NCI-H128 (cell line): ENCODE data around the gene XRCC2.
"Not testable (repeated sequence)": the region's sequence is repeated elsewhere in the genome, so short reads cannot be mapped to it uniquely, and the experiment has no call there.

Source experiments
- DNase-seq: peaks from one replicate; lab custom pipeline; 2025; ENCODE audit not compliant: unreplicated experiment; lab: John Stamatoyannopoulos, UW

XRCC2 gene

DNA sequence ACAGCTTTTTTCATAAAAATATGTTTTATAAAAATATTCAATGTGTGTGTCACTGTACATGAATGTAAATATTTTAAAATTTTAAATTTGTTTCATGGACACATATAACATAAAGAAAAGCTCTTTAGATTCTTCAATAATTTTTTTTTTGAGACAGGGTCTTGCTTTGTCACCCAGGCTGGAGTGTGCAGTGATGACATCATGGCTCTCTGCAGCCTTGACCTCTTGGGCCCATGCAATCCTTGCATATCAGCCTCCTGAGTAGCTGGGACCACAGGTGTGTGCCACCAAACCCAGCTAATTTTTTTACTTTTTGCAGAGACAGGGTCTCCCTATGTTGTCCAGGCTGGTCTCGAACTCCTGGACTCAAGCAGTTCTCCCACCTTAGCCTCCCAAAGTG is 9.9 kb downstream of the XRCC2 start:
- DNase-seq = no peak

DNA sequence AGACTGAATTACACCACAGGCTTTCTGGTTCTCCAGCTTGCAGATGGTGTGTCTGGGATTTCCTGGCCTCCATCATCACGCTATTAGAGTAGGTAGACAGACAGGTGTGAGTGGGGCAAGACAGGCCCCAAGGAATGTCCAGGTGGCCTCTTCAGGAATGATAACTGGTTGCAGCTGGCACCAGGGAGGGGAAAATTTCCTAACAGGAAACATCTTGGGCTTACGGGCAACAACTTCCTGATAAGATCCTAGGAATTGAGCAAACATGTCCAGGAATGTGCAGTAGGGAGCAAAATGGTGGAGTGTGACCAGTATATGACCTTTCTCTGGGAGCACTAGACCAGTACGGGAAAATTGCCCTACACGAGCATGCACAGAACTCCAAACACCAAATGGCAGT is 11.3 kb downstream of the XRCC2 start:
- no peak for DNase-seq

DNA sequence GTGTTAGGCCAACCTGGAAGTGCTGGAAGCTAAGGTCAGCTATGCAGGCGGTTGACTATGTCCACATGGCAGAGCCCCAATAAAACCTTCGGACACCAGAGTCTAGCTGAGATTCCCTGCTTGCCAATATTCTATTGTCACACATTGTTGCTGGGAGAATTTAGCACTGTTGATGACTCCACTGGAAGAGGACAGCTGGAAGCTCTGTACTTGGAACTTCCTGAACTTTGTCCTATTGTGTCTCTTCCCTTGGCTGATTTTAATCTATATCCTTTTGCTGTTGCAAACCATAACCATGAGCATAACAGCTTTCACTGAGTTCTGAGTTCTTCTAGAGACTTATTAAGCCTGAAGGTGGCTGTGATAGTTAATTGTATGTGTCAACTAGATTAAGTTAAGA is 12.0 kb downstream of the XRCC2 start:
- DNase-seq = no peak

DNA sequence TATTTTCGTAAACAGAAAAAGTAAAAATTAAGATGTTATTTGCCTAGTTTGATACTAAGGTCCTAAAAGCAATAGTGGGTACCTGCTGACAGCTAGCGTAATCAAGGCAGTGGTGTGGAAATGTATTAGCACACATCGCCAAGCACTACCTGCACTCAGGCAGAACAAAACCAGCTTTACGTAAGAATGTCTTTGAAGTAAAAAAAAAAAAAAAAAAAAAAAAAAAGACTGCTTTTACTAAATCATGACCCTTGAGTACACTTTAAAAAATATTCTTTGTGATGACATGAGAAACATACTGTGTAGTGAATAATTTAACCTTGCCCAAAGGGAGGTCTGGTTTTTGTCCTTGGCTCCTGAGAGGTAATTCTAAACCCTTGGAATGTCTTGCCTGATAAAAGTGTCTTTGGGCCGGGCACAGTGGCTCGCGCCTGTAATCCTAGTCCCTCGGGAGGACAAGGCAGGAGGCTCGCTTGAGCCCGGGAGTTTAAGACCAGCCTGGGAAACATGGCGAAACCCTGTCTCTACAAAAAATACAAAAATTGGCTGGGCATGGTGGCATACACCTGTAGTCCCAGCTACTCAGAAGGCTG is 12.7 kb downstream of the XRCC2 start:
- DNase-seq = no peak

DNA sequence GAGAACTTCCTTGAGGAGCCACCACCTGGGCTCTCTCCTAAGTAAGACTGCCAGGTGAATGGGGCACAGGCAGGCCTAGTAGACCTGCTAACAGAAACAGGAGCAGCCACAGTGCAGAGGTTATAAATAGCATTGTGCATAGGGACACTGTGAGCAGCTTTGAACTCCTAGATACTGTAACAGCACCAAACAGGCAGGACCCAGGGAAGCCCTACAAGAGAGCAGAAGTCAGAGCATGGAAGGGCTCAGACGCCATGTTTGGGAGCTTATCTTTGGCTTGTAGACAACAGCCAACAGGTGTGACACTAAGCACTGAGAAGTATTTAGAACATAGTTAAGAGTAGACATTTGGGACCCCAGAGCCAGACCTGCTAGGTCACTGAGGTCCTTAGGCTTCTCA is 14.5 kb downstream of the XRCC2 start:
- no peak for DNase-seq

DNA sequence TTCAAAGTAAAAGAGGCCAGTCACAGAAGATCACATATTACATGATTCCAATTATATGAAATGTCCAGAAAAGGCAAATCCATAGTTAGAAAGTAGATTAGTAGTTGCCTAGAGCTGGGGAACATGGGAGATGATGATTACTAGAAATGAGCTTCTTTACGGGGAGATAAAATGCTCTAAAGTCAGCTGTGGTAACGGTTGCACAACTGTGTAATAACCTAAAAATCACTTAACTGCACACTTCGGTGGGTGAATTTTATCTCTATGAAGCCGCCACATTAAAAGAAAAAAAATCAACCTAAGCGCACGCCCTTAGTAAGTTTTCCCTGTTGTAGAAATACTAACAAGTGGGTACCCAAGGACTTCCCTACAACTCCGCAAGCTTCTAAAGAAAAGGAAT is 15.9 kb downstream of the XRCC2 start:
- no peak for DNase-seq

DNA sequence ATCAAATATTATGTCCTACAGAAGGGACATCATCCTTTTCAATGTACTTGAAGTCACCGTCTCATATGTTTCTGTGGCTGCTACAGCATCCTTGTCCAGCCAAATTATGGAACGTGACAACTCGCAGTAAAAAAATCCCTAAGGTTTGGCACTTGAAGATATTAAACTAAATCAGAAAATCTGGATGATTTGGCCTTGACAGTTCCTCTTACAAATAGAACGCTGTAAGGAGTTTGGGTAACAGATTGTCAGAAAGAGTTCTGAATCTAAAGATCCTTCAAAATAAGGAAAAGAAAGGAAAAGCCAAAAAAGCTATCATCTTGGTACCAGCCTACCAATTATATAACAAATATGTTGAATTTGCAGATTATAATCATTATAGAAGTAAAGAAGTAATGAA is 21.0 kb downstream of the XRCC2 start:
- DNase-seq = no peak

DNA sequence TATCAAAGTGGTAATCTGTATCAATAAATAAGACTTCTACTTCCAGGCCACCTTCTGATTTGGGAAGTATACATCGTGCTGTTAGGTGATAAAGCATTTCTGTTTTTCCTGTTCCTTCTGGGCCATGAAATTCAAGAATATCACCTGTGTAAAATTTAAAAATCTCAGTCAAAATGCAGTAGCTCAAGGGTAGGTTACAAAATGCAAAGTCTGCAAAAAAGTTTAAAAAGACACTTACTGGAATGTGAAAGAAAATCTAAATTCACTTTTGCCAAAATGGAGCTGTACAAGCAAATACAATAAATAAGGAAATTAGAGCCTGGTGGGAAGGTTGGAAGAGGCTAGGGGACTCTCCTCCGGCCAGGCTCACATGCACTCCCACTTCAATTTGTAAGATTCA is 26.7 kb downstream of the XRCC2 start:
- DNase-seq = no peak

DNA sequence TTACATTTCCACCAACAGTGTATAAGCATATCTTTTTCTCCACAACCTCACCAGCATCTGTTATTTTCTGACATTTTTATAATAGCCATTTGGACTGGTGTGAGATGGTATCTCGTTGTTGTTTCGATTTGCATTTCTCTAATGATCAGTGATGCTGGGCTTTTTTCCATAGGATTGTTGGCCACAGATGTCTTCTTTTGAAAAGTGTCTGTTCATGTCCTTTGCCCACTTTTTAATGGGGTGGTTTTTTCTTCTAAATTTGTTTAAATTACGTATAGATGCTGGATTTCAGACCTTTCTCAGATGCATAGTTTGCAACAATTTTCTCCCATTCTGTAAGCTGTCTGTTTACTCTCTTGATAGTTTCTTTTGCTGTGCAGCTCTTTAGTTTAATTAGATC is 28.9 kb downstream of the XRCC2 start:
- no peak for DNase-seq

DNA sequence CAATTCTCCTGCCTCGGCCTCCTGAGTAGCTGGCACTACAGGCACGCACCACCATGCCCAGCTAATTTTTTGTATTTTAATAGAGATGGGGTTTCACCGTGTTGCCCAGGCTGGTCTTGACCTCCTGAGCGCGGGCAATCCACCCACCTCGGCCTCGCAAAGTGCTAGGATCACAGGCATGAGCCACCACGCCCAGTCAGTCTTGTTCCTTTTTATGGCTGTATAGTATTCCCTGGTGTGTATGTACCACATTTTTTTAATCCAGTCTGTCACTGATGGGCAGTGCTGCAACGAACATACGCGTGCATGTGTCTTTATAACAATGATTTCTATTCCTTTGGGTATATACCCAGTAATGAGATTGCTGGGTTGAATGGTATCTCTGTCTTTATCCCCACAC is 29.4 kb downstream of the XRCC2 start:
- DNase-seq = not testable (repeated sequence)

DNA sequence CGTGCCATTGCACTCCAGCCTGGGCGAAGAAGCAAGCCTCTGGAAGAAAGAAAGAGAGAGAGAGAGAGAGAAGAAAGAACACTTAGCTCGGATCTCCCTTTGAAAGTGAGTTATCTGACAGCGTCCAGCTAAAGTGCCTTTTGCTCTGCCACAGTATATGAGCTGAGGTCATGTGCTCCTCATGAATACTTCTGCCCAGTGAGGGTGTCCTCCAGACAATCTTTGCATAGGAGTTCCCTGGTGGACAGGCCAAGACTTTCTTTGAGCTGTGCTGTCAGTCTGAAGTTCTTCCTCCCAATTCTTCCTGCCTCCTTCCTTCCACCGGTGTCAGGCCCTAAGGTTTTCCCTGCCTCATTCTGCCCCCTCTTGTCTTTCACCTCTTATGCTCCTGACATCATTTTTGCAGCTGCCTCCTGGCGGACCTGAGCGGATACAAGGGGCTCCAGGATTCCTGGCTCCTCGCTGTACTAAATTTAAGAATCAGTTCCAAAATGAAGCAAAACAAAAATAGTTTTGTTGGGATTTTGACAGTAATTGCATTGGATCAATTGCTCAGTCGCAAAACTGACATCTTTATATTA is 31.9 kb downstream of the XRCC2 start:
- no peak for DNase-seq

DNA sequence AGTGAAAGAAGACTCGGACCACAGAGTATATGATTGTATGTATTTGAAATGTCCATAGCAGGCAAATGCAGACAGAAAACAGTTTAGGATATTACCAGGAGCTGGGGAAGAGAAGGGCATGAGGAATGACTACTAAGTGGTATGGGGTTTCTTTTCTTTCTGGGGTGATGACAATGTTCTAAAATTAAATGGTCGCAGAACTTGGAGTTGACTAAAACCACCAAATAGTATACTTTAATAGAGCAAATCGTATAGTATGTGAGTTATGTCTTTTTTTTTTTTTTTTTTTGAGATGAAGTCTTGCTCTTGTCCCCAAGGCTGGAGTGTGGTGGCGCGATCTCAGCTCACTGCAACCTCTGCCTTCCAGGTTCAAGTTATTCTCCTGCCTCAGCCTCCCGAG is 34.6 kb downstream of the XRCC2 start:
- no peak for DNase-seq

DNA sequence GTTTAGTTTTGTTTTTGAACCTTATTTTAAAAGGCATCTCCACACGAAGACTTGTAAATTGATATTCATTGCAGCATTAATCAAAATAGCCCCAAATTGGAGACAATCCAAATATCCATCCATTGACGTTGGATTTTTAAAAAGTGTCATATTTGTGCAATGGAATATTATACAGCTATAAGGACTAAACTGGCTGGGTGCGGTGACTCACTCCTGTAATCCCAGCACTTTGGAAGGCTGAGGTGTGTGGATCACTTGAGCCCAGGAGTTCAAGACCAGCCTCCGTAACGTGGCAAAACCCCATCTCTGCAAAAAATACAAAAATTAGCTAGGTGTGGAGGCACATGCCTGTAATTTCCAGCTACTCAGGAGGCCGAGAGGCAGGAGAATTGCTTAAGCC is 35.1 kb downstream of the XRCC2 start:
- no peak for DNase-seq

DNA sequence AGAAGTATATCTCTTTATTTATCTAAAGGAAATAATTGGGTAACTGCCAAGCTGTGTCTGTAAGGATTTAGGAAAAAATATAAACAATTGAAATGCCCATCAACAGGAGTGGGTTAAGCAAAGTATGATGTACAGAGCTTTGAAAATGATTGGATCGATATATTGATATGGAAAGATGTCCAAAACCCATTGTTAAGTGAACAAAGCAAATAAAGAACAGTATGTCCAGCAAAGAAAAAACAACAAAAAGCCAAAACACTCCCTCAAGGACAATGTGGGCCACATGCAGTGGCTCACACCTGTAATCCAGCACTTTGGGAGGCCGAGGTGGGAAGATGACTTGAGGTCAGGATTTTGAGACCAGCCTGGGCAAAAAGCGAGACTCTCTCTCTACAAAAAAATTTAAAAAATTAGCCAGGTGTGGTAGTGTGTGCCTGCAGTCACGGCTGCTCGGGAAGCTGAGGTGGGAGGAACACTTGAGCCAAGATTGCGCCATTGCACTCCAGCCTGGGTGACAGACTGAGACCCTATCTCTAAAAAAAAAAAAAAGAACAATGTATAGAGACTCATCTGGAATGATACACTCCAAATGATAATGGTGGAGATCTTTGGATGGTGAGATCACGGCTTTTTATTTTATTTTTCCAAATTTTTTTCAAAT is 37.9 kb downstream of the XRCC2 start:
- DNase-seq = no peak

DNA sequence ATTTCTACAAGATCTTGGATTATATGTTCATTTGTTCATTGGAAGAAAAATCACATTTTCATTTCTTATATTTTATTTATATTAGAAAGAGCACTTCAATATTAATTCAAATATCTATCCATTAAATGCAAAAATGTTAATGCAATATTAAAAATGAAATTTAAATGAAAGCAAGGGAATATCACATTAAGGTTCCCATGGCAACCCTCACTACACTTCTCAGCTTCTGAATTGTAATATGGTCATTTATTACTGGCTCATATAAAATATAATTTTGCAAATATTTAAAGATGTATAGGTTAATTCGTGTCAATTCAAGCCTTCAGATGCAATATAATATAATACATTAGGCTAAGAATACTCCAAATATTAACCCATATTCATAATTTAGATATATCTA is 38.8 kb downstream of the XRCC2 start:
- DNase-seq = no peak

DNA sequence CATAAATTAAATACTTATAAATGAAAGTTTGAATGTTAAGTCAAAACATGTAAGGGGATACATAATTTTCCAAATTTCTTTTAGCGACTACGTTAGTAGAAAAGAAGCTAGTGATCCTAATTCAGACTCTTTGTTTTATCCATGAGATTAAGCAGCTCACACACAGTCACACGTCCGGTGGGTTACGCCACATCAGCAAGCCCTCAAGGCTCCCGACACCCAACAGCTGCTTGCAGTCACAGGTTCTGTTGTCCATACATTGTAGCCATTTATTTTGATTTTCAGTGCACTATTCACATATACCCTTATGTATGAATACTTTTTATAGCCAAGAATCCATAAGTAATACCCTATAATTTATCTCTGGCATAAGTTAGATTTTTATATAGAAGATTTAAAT is 39.5 kb downstream of the XRCC2 start:
- DNase-seq = no peak

DNA sequence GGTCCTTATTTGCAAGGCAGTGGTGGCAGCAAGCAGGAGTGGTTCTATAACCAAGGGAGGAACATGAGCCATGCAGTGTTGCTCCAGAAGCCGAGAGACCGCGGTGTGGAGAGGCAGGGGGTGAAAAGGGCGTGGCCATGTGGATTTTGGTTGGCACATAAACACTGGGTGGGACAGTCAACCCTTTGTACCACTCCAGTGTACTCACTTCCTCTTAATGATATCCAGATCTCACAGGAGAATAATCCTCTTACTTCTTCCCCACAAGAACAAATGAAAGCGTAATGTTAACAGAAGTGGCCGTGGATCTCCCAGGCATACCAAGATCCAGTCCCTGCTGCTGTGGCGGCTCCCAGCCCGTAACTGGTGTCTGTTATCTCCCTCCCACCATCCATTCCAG is 42.4 kb downstream of the XRCC2 start:
- DNase-seq = no peak

DNA sequence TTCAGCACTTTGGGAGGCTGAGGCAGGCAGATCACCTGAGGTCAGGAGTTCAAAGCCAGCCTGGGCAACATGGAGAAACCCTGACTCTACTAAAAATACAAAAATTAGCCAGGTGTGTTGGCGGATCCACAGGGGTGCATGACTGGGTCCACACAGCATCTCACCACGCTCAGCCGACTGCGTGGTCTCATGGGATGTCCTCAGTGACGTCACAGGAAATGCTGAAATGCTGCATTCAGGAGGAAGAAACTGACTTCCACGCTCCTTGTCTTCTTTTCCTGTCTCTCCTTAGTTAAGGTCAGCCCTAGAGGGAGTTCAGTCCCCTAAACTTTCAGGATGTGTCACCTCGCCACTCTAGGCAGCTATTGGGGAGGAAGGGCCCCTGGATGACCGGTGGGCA is 42.9 kb downstream of the XRCC2 start:
- DNase-seq = no peak

DNA sequence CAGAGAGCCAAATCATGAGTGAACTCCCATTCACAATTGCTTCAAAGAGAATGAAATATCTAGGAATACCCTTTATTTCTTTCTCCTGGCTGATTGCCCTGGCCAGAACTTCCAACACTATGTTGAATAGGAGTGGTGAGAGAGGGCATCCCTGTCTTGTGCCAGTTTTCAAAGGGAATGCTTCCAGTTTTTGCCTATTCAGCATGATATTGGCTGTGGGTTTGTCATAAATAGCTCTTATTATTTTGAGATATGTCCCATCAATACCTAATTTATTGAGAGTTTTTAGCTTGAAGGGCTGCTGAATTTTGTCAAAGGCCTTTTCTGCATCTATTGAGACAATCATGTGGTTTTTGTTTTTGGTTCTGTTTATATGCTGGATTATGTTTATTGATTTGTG is 47.2 kb downstream of the XRCC2 start:
- DNase-seq = not testable (repeated sequence)

DNA sequence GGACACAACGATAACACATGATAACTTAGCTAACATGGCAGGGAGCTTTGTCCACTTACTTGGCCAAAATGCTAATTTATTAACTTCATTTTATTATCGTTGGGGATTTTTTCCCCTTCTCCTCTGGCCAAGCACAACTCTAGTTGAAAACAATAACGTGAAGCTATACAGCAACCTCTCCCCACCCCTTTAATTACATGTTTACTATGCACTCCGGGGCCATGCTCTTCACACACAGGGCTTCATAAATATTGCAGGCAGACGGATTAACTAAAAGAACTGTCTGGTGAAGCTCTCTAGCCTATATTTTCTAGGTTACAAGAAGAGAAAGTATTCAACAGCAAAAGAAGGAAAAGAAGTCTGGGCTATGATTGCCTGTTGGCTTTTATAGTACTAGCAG is 51.7 kb downstream of the XRCC2 start:
- DNase-seq = no peak

DNA sequence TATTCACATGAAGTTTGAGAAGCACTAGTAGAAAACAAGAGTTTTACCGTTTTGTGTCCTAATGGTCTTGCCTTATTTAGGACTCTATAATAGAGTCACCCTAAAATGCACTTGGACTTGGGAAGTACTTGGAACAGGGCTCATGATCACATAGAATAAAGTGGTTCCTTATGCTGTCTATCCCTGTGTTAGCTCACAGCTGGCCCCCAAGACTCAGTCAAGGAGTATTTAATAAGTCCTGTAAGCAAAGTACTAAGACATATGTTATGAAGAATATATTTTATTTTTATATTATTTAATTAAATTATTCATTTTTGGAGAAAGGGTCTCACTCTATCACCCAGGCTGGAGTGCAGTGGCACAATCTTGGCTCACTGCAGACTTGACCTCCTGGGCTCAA is 54.5 kb downstream of the XRCC2 start:
- DNase-seq = no peak

DNA sequence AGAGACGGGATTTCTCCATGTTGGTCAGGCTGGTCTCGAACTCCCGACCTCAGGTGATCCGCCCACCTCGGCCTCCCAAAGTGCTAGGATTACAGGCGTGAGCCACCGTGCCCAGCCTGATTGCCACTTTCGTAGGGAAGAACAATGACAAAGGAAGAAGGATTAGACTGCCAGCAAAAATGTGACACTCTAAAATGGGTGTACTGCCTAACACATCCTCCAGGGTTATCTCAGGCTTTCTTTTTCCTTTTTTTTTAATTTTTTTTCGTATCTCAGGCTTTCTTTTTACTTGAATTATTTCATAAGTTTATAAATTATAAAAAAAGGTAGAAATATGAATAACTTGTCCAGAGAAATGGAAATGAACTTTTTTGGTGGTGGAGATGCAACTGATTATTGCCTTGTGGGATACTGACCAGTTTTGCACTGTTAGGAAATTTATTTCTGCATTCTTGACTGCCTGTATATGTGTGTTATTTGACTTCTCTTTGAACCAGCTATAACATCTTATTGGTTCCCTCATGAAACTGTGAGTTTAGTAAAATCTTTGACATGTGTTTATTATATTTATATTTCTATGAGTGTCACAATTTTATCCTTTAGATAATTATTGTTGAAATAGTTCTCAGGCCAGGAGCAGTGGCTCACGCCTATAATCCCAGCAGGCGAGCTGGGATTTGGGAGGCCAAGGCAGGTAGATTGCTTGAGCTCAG is 56.8 kb downstream of the XRCC2 start:
- DNase-seq = no peak
